ENCODE results near the gene PCDH1.
"Not testable (repeated sequence)": the region's sequence is repeated elsewhere in the genome, so short reads cannot be mapped to it uniquely, and the experiment has no call there.

Gene PCDH1

DNA sequence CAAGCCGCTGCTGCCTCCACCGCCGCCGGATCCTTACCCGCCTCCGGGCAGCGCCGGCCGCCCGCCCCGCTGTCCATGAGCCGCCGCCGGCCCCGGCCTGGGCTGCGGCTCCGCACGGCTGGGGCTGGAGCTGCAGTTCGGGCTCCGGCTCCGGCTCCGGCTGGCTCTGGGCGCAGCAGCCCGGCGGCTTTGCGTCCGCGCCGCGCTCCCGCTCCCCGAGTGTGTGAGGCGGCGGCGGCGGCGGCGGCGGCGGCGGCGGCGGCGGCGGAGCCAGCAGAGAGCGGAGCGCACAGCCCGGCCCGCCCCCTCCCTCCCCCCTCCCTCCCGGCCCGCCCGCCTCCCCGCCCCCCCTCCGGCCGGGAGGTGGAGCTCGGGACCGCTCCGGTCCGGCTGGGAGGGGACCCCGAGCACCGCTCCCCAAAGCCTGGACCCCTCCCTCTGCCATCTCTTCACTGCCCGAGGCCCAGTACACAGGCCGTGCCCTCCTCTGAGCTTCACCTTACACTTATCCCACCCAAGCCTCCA lies at the start of gene PCDH1:
Gene PCDH1, minus strand, starts transcription at position 225 of the 525 bp plus-strand sequence. Its CDS starts 148 bp downstream, at position 77.
- Histone ChIP-seq H3K27ac (ENCODE audit: low read depth, low read length) (peak within 1 kb of the TSS; percentile 55), H3K9ac (ENCODE audit: low read length) (peak within 1 kb of the TSS; percentile 45), H3K9me3 (ENCODE audit: low read length) (no peaks in the 10 kb centered on the region), H3K27me3 (ENCODE audit: control insufficient read depth in 1 of 2, insufficient read depth in 2 of 2, low read length in 2 of 2) (peaks cover 48 to 50% of the 10 kb centered on the region in 2 donors), H3K4me3 (ENCODE audit: low read depth in 1 of 2, low read length in 2 of 2) (peak within 1 kb of the TSS; percentile 51 to 82), H3K36me3 (ENCODE audit: insufficient read depth, low read length) (no peaks in the 10 kb centered on the region), H3K4me1 (ENCODE audit: insufficient read depth, low read length) (peaks cover 18% of the 10 kb centered on the region)

DNA sequence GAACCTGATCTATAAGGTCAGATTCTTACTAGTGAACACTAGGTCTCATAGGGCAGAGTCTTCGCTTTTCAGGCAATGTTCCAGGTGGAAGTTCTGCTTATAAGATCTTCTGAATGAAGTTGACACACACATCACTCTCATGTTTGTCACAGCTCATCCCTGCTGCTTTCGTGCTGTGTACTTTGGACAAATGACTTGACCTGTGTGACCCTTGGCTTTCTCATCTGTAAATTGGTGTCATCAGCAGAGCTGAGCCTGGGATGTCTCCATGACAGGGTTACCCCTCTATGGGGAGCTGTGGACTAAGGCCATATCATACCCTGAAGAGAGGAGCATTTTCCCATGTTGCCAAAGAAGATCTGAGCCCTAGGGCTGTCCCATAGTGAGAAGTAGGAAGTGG lies 48.2 kb upstream of the PCDH1 start:
- Histone ChIP-seq H3K4me3 (ENCODE audit: low read depth in 1 of 2, low read length in 2 of 2) (no peak overlapping the region), H3K36me3 (ENCODE audit: insufficient read depth, low read length) (peaks cover 58% of the 10 kb centered on the region), H3K9ac (ENCODE audit: low read length) (no peak overlapping the region), H3K9me3 (ENCODE audit: low read length) (no peaks in the 10 kb centered on the region), H3K27me3 (ENCODE audit: control insufficient read depth in 1 of 2, insufficient read depth in 2 of 2, low read length in 2 of 2) (no peaks in the 10 kb centered on the region), H3K4me1 (ENCODE audit: insufficient read depth, low read length) (peaks cover 14% of the 10 kb centered on the region), H3K27ac (ENCODE audit: low read depth, low read length) (no peak overlapping the region)

DNA sequence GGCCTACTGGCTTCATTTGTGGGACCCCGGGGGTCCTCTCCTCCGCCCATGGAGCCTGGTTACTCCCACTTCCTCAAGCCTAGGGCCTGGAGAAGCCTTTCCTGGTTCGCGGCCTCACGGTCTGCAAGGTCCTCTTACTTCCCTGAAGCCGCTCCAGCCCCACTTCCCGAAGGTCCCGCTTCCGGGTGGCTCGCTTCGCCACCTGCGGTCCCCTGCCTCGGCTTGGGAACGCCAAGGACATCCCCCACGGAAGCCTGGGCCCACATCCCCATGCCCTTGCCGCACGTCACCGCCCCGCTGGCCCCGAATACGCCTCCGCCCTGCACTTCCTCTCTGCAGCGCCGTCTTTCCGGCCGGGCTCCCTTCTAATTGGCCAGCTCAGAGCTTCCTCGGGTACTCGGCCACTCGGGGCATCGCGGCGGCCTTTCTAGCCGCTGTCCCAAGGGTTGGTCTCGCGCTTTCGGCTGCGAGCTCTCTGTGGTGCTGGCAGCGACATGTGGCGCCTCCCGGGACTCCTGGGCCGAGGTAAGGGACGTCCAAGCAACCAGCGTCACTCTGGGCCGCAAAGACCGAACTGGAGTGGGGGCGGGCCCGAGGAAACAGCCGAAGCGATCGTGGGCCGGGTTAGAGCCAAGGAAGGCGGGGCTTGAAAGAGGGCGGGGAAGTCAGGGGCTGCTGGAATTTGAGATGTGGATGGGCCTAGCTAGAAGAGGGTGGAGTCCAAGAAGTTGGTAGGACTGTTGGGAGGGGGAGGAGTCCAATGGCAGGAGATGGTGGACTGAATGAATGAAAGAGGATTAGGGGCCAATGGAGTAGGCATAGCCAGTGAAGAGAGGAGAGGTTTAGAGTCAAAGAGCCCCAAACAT lies 45.5 kb upstream of the PCDH1 start, which contains the start of gene DELE1:
Gene DELE1, plus strand, starts transcription at position 424 of the 866 bp plus-strand sequence. Its CDS starts 71 bp downstream, at position 495.
- peak within 1 kb of the TSS; percentile 98 for H3K27ac ChIP-seq (ENCODE audit: low read depth, low read length)
- H3K4me1 ChIP-seq (ENCODE audit: insufficient read depth, low read length): peaks cover 14% of the 10 kb centered on the region
- H3K9ac ChIP-seq (ENCODE audit: low read length): peak within 1 kb of the TSS; percentile 98
- no peaks in the 10 kb centered on the region for H3K9me3 ChIP-seq (ENCODE audit: low read length)
- peak within 1 kb of the TSS; percentile 97 for H3K4me3 ChIP-seq (ENCODE audit: low read depth in 1 of 2, low read length in 2 of 2)
- H3K27me3 ChIP-seq (ENCODE audit: control insufficient read depth in 1 of 2, insufficient read depth in 2 of 2, low read length in 2 of 2): no peaks in the 10 kb centered on the region
- H3K36me3 ChIP-seq (ENCODE audit: insufficient read depth, low read length): peaks cover 32% of the 10 kb centered on the region

DNA sequence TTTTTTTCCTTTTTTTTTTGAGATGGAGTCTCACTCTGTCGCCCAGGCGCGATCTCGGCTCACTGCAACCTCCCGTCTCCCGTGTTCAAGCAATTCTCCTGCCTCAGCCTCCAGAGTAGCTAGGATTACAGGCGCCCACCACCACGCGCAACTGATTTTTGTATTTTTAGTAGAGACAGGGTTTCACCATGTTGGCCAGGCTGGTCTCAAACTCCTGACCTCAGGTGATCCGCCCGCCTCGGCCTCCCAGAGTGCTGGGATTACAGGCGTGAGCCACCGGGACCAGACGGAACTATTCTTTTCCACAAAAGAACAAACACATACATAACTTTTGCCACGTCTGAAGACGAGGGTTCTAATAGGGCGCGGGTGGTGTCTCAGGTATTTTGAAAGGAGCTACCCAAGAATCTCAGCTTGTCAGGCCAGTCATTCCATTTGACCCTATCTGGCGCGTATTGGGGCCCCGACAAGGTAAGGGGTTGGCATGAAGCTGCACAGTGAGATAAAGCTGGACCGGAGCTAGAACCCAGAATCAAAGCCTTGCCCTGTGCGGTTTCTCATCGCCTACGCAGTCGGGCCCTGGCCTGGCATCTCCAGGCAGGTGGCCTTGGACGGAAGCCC lies 44.7 kb upstream of the PCDH1 start:
- H3K36me3 ChIP-seq (ENCODE audit: insufficient read depth, low read length): peaks cover 25% of the 10 kb centered on the region
- H3K27ac ChIP-seq (ENCODE audit: low read depth, low read length): peak overlapping the region; percentile 98
- H3K27me3 ChIP-seq (ENCODE audit: control insufficient read depth in 1 of 2, insufficient read depth in 2 of 2, low read length in 2 of 2); H3K9me3 ChIP-seq (ENCODE audit: low read length): not testable (repeated sequence)
- H3K4me3 ChIP-seq (ENCODE audit: low read depth in 1 of 2, low read length in 2 of 2): peak overlapping the region; percentile 97
- peaks cover 14% of the 10 kb centered on the region for H3K4me1 ChIP-seq (ENCODE audit: insufficient read depth, low read length)
- peak overlapping the region; percentile 98 for H3K9ac ChIP-seq (ENCODE audit: low read length)

DNA sequence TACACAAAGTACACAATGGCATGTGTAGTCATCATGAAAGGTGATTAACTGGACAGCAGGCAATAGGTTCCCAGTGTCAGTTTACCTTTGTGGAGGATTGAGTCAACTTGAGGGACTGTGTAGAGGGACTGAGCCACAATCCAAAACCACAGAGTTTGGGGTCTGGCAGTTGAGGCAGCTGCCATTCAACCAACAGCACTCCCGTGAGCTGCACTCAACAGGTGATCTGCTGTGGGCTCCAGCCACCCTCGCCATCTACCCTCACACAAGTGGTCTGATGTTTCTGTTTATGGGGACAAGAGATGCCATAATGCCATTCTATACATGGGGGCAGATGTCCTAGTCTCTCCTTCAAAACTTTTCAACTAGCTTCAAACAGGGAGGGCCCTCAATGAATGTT lies 42.6 kb upstream of the PCDH1 start:
- Histone ChIP-seq H3K36me3 (ENCODE audit: insufficient read depth, low read length) (peaks cover 5% of the 10 kb centered on the region), H3K27ac (ENCODE audit: low read depth, low read length) (no peak overlapping the region)

DNA sequence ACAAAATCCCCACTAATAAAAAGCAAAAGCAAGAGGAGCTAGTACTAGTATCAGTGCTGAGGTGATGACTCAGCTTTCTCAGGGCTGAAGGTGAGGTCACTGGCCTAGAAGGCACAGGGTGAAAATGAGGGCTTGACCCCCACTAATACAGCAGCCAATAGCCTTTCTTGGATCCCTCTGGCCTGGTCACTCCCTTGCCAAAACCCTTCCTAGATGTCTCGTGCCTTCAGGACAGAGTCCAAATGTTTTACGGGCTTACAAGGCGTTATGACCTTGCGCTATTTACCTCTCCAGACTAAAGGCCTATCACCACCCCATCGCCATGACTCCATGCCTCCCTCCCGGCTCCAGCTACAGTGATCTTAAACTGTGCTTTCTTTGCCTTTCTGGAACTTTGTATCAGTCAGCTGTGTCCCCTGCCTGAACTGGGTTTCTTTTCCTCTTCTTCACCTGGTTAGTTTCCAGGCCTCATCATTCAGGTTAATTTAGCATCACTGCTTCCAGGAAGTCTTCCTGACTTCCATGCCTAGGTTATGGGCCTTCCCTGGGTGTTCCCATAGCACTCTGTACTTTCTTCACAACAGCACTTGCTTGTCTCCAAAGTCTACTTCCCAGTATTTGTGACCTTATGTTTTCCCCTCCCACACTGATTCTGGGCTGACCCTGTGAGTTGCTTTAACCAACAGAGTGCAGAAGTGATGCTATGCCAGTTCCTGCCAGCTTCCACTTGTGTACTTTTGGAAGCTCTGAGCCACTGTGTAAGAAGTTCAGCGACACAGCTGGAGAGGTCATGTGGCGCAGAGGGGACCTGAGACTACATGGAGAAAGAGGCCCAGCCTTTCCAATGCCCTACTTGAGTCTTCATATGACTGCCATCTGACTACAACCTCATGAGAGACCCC lies 41.3 kb upstream of the PCDH1 start:
- Histone ChIP-seq H3K4me3 (ENCODE audit: low read depth in 1 of 2, low read length in 2 of 2) (no peak overlapping the region), H3K9ac (ENCODE audit: low read length) (no peak overlapping the region), H3K4me1 (ENCODE audit: insufficient read depth, low read length) (peaks cover 12% of the 10 kb centered on the region), H3K9me3 (ENCODE audit: low read length) (no peaks in the 10 kb centered on the region), H3K36me3 (ENCODE audit: insufficient read depth, low read length) (no peaks in the 10 kb centered on the region), H3K27me3 (ENCODE audit: control insufficient read depth in 1 of 2, insufficient read depth in 2 of 2, low read length in 2 of 2) (no peaks in the 10 kb centered on the region), H3K27ac (ENCODE audit: low read depth, low read length) (no peak overlapping the region)

More for the DNA sequence above, 42.6 kb upstream of the PCDH1 start:
- Histone ChIP-seq H3K4me3 (ENCODE audit: low read depth in 1 of 2, low read length in 2 of 2) (no peak overlapping the region), H3K27me3 (ENCODE audit: control insufficient read depth in 1 of 2, insufficient read depth in 2 of 2, low read length in 2 of 2) (no peaks in the 10 kb centered on the region), H3K9me3 (ENCODE audit: low read length) (no peaks in the 10 kb centered on the region), H3K9ac (ENCODE audit: low read length) (no peak overlapping the region), H3K4me1 (ENCODE audit: insufficient read depth, low read length) (peaks cover 14% of the 10 kb centered on the region)

DNA sequence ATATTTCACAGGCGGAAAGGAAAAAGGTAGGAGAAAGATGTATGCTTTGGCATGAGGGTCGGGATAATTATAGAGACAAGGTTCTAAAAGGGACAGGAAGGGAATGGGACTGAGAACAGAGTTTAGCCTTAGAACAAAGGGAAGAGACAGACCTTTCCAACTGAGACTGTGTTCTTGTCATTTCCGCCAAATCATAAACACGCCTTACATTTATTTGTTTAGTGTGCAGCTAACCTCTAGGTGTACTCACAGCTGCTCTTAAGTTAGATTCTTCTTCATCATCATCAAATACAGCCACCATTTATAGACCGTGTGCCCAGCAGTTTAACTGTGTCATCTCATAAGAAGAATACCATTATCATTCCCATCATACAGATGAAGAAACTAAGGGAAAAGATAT lies 39.5 kb upstream of the PCDH1 start:
- H3K27ac ChIP-seq (ENCODE audit: low read depth, low read length): no peak overlapping the region
- no peaks in the 10 kb centered on the region for H3K9me3 ChIP-seq (ENCODE audit: low read length)
- H3K4me1 ChIP-seq (ENCODE audit: insufficient read depth, low read length): peaks cover 9% of the 10 kb centered on the region
- no peak overlapping the region for H3K9ac ChIP-seq (ENCODE audit: low read length)
- no peak overlapping the region for H3K4me3 ChIP-seq (ENCODE audit: low read depth in 1 of 2, low read length in 2 of 2)
- no peaks in the 10 kb centered on the region for H3K36me3 ChIP-seq (ENCODE audit: insufficient read depth, low read length)
- no peaks in the 10 kb centered on the region for H3K27me3 ChIP-seq (ENCODE audit: control insufficient read depth in 1 of 2, insufficient read depth in 2 of 2, low read length in 2 of 2)

DNA sequence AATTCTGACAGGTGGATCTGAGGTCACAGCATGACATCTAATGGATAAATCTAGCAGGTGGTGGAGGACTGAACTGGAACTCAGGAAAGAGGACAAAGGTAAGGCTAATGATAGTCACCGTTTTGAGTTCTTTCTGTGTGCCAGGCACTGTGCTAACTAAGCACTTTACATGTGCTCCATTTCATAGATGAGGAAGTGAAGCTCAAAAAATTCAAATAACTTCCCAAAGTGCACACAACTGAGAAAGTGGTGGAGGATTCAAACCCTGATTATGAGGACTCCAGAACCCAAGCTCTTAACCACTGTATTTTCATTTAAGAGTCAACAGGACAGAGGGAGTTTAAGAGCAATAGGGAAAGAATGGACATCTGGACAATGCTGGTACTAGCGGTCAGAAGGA lies 38.3 kb upstream of the PCDH1 start:
- H3K27ac ChIP-seq (ENCODE audit: low read depth, low read length): no peak overlapping the region
- H3K27me3 ChIP-seq (ENCODE audit: control insufficient read depth in 1 of 2, insufficient read depth in 2 of 2, low read length in 2 of 2): no peaks in the 10 kb centered on the region
- no peak overlapping the region for H3K4me3 ChIP-seq (ENCODE audit: low read depth in 1 of 2, low read length in 2 of 2)
- H3K9me3 ChIP-seq (ENCODE audit: low read length): no peaks in the 10 kb centered on the region
- H3K36me3 ChIP-seq (ENCODE audit: insufficient read depth, low read length): no peaks in the 10 kb centered on the region
- H3K9ac ChIP-seq (ENCODE audit: low read length): no peak overlapping the region
- H3K4me1 ChIP-seq (ENCODE audit: insufficient read depth, low read length): peaks cover 8% of the 10 kb centered on the region

DNA sequence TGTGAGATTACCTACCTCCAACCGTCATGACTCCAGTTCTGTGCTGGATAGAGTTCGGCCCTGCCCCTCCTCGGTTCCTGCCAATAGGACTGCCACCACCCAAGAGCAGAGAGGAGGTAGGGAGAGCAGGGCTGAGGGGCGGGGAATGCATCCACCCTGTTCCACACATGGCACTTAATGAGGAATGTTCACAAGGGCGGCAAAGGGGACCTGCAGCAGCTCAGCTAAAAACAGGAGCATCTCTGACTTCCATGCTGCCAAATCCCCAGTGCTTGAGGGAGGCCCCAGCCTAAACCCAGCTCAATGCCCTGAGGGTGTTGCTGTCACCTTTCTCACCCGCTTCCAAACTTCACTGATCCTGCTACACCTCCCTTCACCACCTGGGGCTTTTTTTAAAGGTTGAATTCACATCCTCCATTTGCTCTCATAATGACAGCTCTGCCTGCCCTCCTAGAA lies 37.7 kb upstream of the PCDH1 start:
- no peak overlapping the region for H3K4me3 ChIP-seq (ENCODE audit: low read depth in 1 of 2, low read length in 2 of 2)
- peaks cover 8% of the 10 kb centered on the region for H3K4me1 ChIP-seq (ENCODE audit: insufficient read depth, low read length)
- H3K36me3 ChIP-seq (ENCODE audit: insufficient read depth, low read length): no peaks in the 10 kb centered on the region
- no peak overlapping the region for H3K27ac ChIP-seq (ENCODE audit: low read depth, low read length)
- no peaks in the 10 kb centered on the region for H3K9me3 ChIP-seq (ENCODE audit: low read length)
- no peak overlapping the region for H3K9ac ChIP-seq (ENCODE audit: low read length)
- no peaks in the 10 kb centered on the region for H3K27me3 ChIP-seq (ENCODE audit: control insufficient read depth in 1 of 2, insufficient read depth in 2 of 2, low read length in 2 of 2)

DNA sequence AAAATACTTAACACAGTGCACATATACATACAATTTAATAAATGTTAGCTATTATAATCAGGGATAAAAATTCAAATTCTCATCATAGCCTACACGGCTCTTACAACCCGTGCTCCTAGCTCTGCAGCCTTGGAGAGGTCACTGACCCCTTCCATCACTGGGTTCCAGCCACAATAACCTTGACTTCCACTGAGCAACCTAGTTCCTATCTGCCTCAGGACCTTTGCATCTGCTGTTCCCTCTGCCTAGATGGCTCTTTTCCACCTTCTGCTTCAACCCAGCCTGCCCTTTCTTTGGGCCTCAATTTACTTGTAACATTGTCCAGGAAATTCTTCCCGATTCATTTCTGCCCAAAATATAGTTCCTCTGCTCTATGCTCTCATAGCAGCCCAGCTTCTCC lies 36.6 kb upstream of the PCDH1 start:
- Histone ChIP-seq H3K4me3 (ENCODE audit: low read depth in 1 of 2, low read length in 2 of 2) (no peak overlapping the region), H3K27me3 (ENCODE audit: control insufficient read depth in 1 of 2, insufficient read depth in 2 of 2, low read length in 2 of 2) (no peaks in the 10 kb centered on the region), H3K9ac (ENCODE audit: low read length) (no peak overlapping the region), H3K4me1 (ENCODE audit: insufficient read depth, low read length) (peaks cover 8% of the 10 kb centered on the region), H3K36me3 (ENCODE audit: insufficient read depth, low read length) (no peaks in the 10 kb centered on the region), H3K9me3 (ENCODE audit: low read length) (no peaks in the 10 kb centered on the region), H3K27ac (ENCODE audit: low read depth, low read length) (no peak overlapping the region)
